Pancreas (tissue), 10 donors: ENCODE results near the gene NDFIP1. TPM values are rescaled to one million over a fixed set of nuclear protein-coding genes. Genes with fewer than 3 reads are reported as not detected.

Experiments used
- ATAC-seq, 4 donors: fragments of 200-7000 bp; cut with Tn5 transposase; one replicate each; pipeline versions ENCODE4 v1.8.0 to v1.9.1; 2020; ENCODE audit warnings: mild to moderate bottlenecking in 4 of 4, moderate library complexity in 4 of 4
- DNase-seq, 6 donors: peaks; one replicate each; pipeline ENCODE4 v3.0.0-alpha.2; 2020
- FAIRE-seq: peaks from 2 replicates; lab custom pipeline; 2012; peaks lifted over from hg19 to GRCh38; lab: Jason Lieb, UNC
- H3K27ac ChIP-seq, 4 donors: fragments of 200-600 bp; sonication (generic); 1 replicate in 3 of 4; 2 replicates in 1 of 4; pipeline versions ENCODE4 v1.5.0 to v1.8.0; 2020
- H3K27me3 ChIP-seq, 4 donors: fragments of 200-600 bp; one replicate each; pipeline ENCODE4 v1.8.0; 2021
- H3K36me3 ChIP-seq, 3 donors: fragments of 200-600 bp; sonication (generic) in 1 of 3; one replicate each; pipeline versions ENCODE4 v1.5.0 to v1.8.0; 2020 to 2021
- H3K4me1 ChIP-seq, 3 donors: fragments of 200-600 bp; one replicate each; pipeline ENCODE4 v1.8.0; 2021
- H3K4me3 ChIP-seq, 4 donors: fragments of 200-600 bp; sonication (generic) in 2 of 4; one replicate each; pipeline versions ENCODE4 v1.5.0 to v1.8.0; 2020 to 2021
- H3K9me3 ChIP-seq, 4 donors: fragments of 200-600 bp; one replicate each; pipeline ENCODE4 v1.8.0; 2021
- CTCF ChIP-seq, 4 donors: fragments of 200-600 bp; sonication (generic) in 3 of 4; IDR thresholded peaks; one replicate each; pipeline versions ENCODE4 v1.5.0 to v1.8.0; 2021; ENCODE audit warnings: antibody characterized with exemption in 4 of 4
- WGBS, 2 donors: extraction: QIAGEN DNeasy Blood & Tissue Kit; methylation state at CpG; one replicate each; pipeline ENCODE4 v1.1.7; 2013; 5-methylcytosine and 5-hydroxymethylcytosine counted together
- intact Hi-C, 3 donors: fragments of 100-400 bp; cut with DNase I; formaldehyde crosslinking; loops; one replicate each; pipeline versions ENCODE4 v1.11.1 to v1.14.2; 2022
- polyA plus RNA-seq, 2 donors: library from polyadenylated mRNA; stranded (reverse); fragments of 200-250 nt; gene quantifications; one replicate each; pipeline ENCODE4 v1.2.3, GENCODE V29; 2013
- total RNA-seq, 6 donors: library from RNA; stranded (reverse); fragmentation: NEBNext Ultra II Directional in 4 of 6; extraction: Animal tissue kit (Norgen Biotek cat#: 25700) in 4 of 6; gene quantifications; one replicate each; pipeline versions ENCODE4 v1.2.1 to v1.2.4, GENCODE V29; 2021 to 2023
- donor health status: healthy with polysubstance abuse.
- donor health status: DM: no; HTN: no; CAD: no; lungs with moderate emphysema.
- donor health status: DM: no; HTN: no; CAD: no.
- donor health status: control.
- donor health status: control.
- donor health status: Bipolar disorder and iron deficiency.
- donor health status: DM: yes; HTN: yes; CAD: no.
- donor health status: DM: no; HTN: no; CAD: no.
- donor health status: DM: no; HTN: no; CAD: no.
- donor health status: DM: yes; HTN: yes; CAD: no.

The NDFIP1 gene
- total and polyA plus RNA-seq, 8 donors, result 15.7 to 50.1 (median 33.7) TPM

GRCh38 chr5:142149363-142149762 is 40.8 kb downstream of the NDFIP1 start:
- Histone ChIP-seq H3K4me1 (no peaks in the 10 kb centered on the region), H3K36me3 (peaks cover 0 to 24% (median 5%) of the 10 kb centered on the region in 3 donors), H3K27me3 (no peaks in the 10 kb centered on the region), H3K9me3 (no peaks in the 10 kb centered on the region), H3K4me3 (no peak overlapping the region), H3K27ac (no peak overlapping the region)
- FAIRE-seq, result no peak
- DNase-seq, result no peak
- no peak for TF ChIP-seq CTCF (IDR thresholded peaks at IDR 0.05)
- WGBS, 2 donors, result 63 to 69% methylated on average over 1 of the region's 1 CpG
- ATAC-seq, result no peak
- intact Hi-C loops, result loop anchor here in 1 of 3 donors (10.0 kb wide), 1 partner anchor 135 kb away; the partner anchor contains the start of gene GNPDA1

GRCh38 chr5:142150431-142150830 is 41.9 kb downstream of the NDFIP1 start:
- H3K4me3 ChIP-seq, result no peak overlapping the region
- DNase-seq (no peak), ATAC-seq (no peak), FAIRE-seq (no peak)
- no peak overlapping the region for H3K27ac ChIP-seq
- H3K4me1 ChIP-seq, result no peaks in the 10 kb centered on the region
- intact Hi-C loops, result loop anchor here in 1 of 3 donors (5.0 kb wide), 1 partner anchor 392 kb away; no protein-coding TSS in a partner anchor
- H3K9me3 ChIP-seq, result no peaks in the 10 kb centered on the region
- H3K27me3 ChIP-seq, result no peaks in the 10 kb centered on the region
- no peak for TF ChIP-seq CTCF (IDR thresholded peaks at IDR 0.05)
- 74 to 82% methylated on average over 8 of the region's 8 CpGs for WGBS, 2 donors
- peaks cover 0 to 13% (median 5%) of the 10 kb centered on the region in 3 donors for H3K36me3 ChIP-seq

GRCh38 chr5:142151436-142152383 is 43.1 kb downstream of the NDFIP1 start:
- Histone ChIP-seq H3K27me3 (no peaks in the 10 kb centered on the region), H3K9me3 (no peaks in the 10 kb centered on the region), H3K27ac (no peak overlapping the region), H3K4me3 (no peak overlapping the region), H3K4me1 (no peaks in the 10 kb centered on the region), H3K36me3 (peaks cover 0 to 7% (median 5%) of the 10 kb centered on the region in 3 donors)
- peak in 2 of 6 donors; percentile 7 to 34 for DNase-seq
- ATAC-seq, result peak in 3 of 4 donors; percentile 75 to 81 (median 80)
- TF ChIP-seq CTCF (IDR thresholded peaks at IDR 0.05), result peak; percentile 44 to 66 (median 54)
- intact Hi-C loops, result loop anchor here in 1 of 3 donors (5.0 kb wide), 1 partner anchor 391 kb away; no protein-coding TSS in a partner anchor
- WGBS, 2 donors, result 57 to 58% methylated on average over 3 of the region's 3 CpGs
- FAIRE-seq, result peak; percentile 97

GRCh38 chr5:142152384-142152732 is 43.8 kb downstream of the NDFIP1 start:
- ATAC-seq (no peak), FAIRE-seq (no peak), DNase-seq (no peak)
- Histone ChIP-seq H3K9me3 (no peaks in the 10 kb centered on the region), H3K27ac (no peak overlapping the region), H3K27me3 (no peaks in the 10 kb centered on the region), H3K4me1 (no peaks in the 10 kb centered on the region), H3K4me3 (no peak overlapping the region), H3K36me3 (peaks cover 0 to under 1% (median 0%) of the 10 kb centered on the region in 3 donors)
- TF ChIP-seq CTCF (IDR thresholded peaks at IDR 0.05), result no peak
- intact Hi-C loops, result loop anchor here in 1 of 3 donors (5.0 kb wide), 1 partner anchor 390 kb away; no protein-coding TSS in a partner anchor
- 80 to 90% methylated on average over 1 of the region's 1 CpG for WGBS, 2 donors
